HEK293T (cell line): ENCODE results near the gene ZNF764.

Experiments
- ARNT ChIP-seq: fragments of 450-650 bp; IDR thresholded peaks from 2 replicates; pipeline ENCODE4 v1.6.1; 2017; ENCODE audit warnings: mild to moderate bottlenecking
- ELF4 ChIP-seq: fragments of 450-650 bp; IDR thresholded peaks from 2 replicates; pipeline ENCODE4 v1.6.1; 2017; ENCODE audit warnings: antibody characterized with exemption
- FOXK2 ChIP-seq: fragments of 450-650 bp; IDR thresholded peaks from 2 replicates; pipeline ENCODE4 v1.6.1; 2016; ENCODE audit warnings: mild to moderate bottlenecking
- FOXM1 ChIP-seq: fragments of 450-650 bp; IDR thresholded peaks from 2 replicates; pipeline ENCODE4 v1.6.1; 2017; ENCODE audit warnings: mild to moderate bottlenecking, borderline replicate concordance
- SP1 ChIP-seq: fragments of 450-650 bp; IDR thresholded peaks from 2 replicates; pipeline ENCODE4 v1.6.1; 2017
- TARDBP ChIP-seq: fragments of 450-650 bp; IDR thresholded peaks from 2 replicates; pipeline ENCODE4 v1.6.1; 2016
- ZNF384 ChIP-seq: fragments of 450-650 bp; IDR thresholded peaks from 2 replicates; pipeline ENCODE4 v1.6.1; 2016

DNA sequence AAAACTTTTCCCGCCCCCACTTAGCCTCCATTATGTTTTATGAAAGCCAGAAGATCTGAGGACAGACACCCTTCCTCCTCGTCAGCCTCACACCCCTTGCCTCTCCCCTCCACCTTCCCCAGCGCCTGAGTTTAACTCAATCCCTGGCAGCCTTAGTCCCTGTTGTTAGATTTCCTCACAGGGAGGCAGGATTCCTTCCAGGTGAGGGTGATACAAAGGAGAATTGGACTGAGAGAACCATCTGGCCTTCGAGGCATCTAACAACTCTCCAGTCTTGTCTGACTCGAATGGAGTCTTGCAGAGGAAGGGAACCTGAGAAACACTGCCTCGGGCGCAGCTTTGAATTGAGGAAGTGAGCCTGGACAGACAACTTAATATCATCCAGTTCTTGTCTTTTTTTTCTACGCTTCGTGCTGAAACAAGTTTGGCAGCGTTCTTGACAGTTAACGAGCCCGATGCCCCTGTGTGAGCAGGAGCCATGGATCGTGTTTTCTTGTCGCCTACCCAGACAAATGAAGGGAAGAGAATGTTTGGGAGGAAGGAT lies 30.5 kb downstream of the ZNF764 start:
- no peak for TF ChIP-seq FOXM1
- TF ChIP-seq ZNF384, result no peak
- TF ChIP-seq TARDBP, result no peak
- TF ChIP-seq ARNT, result no peak
- TF ChIP-seq FOXK2, result no peak
- TF ChIP-seq SP1, result no peak
- no peak for TF ChIP-seq ELF4
